ENCODE results near the gene WNT4.

The WNT4 gene

DNA sequence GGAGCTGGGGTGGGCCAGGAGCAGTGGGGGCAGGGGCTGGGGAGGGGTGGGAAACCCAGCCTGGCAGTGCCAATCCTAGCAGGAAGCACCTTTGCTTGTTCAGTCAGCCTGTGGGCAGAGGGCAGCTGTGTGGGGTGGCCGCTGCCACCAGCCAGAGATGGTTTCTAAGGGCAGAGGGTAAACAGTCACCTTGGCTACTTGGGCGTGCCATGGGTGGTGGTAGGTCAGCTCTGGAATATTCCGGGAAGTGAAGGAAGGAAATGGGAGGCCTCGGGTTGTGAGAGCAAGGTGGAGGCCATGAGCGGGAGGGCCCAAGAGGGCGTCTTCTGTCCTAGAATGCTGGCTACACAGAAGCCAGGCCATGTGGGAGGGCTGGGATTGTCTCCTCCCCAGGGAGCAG lies 20.7 kb upstream of the WNT4 start:
- TF ChIP-seq, protein P1, sequence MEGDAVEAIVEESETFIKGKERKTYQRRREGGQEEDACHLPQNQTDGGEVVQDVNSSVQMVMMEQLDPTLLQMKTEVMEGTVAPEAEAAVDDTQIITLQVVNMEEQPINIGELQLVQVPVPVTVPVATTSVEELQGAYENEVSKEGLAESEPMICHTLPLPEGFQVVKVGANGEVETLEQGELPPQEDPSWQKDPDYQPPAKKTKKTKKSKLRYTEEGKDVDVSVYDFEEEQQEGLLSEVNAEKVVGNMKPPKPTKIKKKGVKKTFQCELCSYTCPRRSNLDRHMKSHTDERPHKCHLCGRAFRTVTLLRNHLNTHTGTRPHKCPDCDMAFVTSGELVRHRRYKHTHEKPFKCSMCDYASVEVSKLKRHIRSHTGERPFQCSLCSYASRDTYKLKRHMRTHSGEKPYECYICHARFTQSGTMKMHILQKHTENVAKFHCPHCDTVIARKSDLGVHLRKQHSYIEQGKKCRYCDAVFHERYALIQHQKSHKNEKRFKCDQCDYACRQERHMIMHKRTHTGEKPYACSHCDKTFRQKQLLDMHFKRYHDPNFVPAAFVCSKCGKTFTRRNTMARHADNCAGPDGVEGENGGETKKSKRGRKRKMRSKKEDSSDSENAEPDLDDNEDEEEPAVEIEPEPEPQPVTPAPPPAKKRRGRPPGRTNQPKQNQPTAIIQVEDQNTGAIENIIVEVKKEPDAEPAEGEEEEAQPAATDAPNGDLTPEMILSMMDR (IDR thresholded peaks at IDR 0.05; ENCODE audit: low read depth, low read length), result no peak
- DNase-seq (ENCODE audit: extremely low read depth, low read depth), result no peak

DNA sequence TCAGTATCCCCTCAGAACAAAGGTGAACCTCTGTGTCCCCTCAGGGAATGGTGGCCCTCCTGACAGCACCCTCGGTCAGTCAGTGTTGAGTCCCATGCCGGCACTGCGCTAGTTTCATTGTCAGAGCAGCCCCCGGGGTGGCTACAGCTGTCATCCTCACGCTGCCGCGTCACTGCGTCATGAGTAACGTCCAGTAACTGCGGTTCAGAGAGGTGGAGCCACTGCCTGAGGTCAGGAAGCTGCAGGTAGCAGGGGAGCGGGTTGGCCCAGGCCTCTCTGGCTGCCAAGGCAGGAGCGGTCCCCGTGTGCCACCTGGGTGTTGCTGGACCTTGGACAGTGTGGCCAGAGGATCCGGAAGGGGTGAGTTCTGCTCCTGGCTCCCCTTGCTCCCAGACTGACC lies 20.2 kb upstream of the WNT4 start:
- TF ChIP-seq, protein P1 (IDR thresholded peaks at IDR 0.05; ENCODE audit: low read depth, low read length), result no peak
- no peak for DNase-seq (ENCODE audit: extremely low read depth, low read depth)

DNA sequence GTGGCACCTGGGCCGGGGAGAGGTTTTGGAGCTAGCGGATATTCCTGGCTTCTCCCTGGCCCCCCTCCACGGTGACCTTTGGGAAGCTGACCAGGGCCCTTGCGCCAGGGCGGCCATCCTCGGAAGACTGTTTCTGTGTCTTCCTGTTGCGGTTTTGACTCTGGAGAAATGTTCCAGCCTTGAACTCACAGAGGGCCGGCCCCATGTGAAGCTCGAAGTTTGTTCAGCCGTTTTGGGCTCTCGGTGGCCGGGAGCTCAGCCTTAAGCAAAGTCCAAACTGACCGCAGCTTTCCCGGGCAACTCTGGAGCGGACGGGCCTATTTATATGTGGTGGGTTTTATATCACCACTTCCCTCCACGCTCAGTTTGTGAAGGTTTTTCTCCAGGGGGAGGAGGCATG lies 17.0 kb upstream of the WNT4 start:
- DNase-seq (ENCODE audit: extremely low read depth, low read depth), result no peak
- TF ChIP-seq, protein P1 (IDR thresholded peaks at IDR 0.05; ENCODE audit: low read depth, low read length), result no peak

DNA sequence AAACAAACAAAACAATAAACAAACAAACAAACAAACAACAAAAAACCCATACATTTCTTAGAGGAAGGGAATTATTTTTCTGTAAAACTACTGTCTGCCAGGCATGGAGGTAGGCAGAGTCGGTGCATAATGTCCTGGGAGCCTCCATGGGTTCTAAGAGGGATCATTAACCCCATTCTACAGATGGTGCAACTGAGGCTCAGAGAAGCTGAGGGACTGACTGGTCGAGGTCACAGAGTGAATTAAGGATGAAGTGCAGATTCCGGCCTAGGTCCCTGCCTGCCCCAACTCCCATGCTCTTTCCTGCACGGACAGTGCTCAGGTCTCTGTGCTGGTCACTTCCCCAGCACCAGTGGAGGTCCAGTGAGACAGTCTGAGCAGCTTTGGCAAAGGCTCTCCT lies 15.8 kb upstream of the WNT4 start:
- TF ChIP-seq, protein P1 (IDR thresholded peaks at IDR 0.05; ENCODE audit: low read depth, low read length), result no peak
- no peak for DNase-seq (ENCODE audit: extremely low read depth, low read depth)

DNA sequence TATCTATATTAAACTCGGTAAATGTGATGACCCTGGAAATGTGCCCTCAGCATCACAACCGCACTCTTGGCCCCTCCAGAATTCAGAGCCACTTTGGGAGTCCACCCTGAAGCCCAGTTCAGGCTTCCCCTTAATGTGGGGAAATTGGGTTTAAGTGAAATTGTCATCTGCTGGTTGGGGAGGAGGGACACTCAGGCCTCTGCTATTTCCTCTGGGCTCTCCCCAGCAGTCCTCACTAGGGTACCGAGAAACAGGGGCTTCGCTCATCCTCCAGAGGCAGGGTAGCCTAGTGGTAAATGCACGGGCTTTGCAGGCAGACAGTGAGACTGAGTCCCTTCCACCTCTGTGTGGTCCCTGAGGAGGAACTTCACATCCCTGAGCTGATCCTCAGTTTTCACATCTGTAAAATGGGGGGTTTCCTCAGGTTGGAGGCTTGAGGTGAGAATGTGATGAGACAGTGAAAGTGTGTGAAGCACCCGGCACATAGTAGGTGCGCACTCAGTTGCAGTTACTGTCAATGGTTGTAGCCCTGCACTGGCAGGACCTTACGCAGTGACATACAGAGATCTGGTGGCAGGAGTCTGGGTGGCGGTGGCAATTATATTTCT lies 14.6 kb upstream of the WNT4 start:
- TF ChIP-seq, protein P1 (IDR thresholded peaks at IDR 0.05; ENCODE audit: low read depth, low read length), result no peak

DNA sequence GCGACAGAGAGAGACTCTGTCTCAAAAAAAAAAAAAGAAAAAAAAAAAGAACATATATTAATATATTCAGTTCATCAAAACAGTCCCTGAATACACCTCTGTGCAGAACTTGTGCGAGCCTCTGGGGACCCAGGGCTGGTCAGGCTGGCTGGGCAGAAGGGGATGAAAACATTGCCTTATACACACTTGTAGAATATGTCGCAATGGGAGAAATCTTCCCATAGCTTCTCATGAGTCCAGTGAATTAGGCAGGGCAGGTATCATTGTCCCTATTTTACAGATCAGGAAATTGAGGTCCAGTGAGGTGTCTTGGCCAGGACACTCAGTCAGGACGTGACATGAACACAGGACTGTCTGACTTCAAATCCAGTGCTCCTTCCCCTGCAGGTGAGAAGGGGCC lies 12.6 kb upstream of the WNT4 start:
- no peak for DNase-seq (ENCODE audit: extremely low read depth, low read depth)
- TF ChIP-seq, protein P1 (IDR thresholded peaks at IDR 0.05; ENCODE audit: low read depth, low read length), result no peak

More for the DNA sequence above, 14.6 kb upstream of the WNT4 start:
- no peak for DNase-seq (ENCODE audit: extremely low read depth, low read depth)

DNA sequence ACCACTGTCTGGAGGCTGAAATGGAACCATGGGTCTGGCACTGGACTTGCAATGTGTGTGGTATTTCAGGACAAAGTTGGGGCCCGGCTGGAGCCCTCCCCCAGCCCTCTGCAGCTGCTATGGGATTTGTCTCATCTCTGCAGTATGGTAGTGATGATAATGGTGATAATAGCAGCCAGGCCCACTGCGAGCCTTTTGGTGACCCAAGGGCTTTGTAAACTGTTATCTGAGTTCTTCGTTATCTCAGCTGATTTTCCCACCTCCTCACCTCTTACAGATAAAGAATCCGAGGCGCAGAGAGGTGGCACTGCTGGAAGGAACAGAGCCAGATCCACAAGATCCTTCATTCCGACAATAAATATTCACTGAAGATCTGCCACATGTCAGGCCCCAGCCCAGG lies 11.7 kb upstream of the WNT4 start:
- DNase-seq (ENCODE audit: extremely low read depth, low read depth), result no peak
- TF ChIP-seq, protein P1 (IDR thresholded peaks at IDR 0.05; ENCODE audit: low read depth, low read length), result no peak
